Dermis microvascular lymphatic vessel endothelial cell (primary cell): ENCODE results near the gene DNER. TPM values are rescaled to one million over a fixed set of nuclear protein-coding genes. Genes with fewer than 3 reads are reported as not detected.
"Not testable (repeated sequence)": the region's sequence is repeated elsewhere in the genome, so short reads cannot be mapped to it uniquely, and the experiment has no call there.

ENCODE experiments used
- DNase-seq, 2 donors: peaks; one replicate each; pipeline versions ENCODE4 v3.0.0 to v3.0.0-alpha.2; 2010; ENCODE audit warnings: low read depth in 2 of 2
- total RNA-seq: library from RNA; depleted of rRNA; stranded (reverse); fragments of >200 nt; gene quantifications from 2 replicates; pipeline ENCODE4 v1.2.1, GENCODE V29; 2014

Gene DNER
- total RNA-seq, 1 donor from 2014 or later = under 0.01 TPM

DNA sequence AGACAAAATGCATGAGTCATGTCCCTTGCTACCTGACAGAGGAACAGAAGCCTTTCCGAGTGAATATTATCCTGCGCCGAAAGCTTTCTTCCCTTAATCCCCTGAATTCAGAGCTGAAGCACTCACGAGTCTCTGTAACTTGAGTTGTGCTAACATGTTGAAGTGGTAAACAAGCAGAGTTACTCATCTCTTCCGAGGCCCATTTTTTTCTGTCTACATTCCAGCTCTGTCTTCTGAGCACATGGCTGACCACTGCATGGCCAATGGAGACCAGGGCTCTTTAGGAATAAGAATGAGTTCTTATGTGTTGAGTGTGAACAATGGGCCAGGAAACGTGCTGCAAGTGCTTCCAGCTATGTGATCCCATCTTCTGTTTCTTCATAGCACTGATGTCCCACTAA lies 370.2 kb downstream of the DNER start:
- no peak for DNase-seq

DNA sequence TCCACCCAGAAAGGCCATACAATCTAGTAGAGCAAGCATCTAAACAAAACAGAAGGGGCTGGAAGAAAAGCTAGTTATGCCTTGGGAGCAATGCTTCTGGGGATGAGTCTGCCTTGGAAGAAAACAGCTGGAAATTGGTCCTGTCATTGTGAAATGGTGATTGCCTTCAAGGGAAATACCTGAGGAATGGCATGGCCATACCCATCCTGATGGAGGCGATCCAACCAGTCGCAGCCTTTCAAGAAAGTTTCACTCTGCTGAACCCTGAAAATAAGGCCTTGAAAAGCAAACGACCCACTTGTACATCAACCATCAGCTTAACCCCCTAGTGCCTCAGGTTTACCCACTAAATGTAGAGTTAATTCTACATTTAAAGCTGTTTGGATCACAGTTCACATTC lies 370.7 kb downstream of the DNER start:
- no peak for DNase-seq

DNA sequence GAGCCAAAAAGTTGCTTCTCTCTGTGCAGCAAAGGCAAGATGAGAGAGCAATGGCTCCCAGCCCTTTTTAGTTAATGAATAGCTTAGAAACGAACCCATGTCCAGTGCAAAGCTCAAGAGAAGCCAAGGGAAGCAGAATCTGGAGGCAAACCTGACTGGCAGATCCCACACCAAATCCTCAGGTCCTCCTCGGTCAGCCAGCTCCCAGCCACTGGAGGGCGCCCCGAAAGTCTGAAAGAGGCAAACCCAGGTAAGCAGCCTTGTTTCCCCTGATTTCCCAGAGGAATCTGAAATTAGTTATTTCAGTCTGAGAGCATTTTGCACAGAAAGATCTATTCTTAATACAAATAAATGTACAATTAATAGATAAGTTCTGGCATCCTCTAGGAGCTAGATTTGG lies 372.0 kb downstream of the DNER start:
- peak in 1 of 2 donors; percentile 30 for DNase-seq

DNA sequence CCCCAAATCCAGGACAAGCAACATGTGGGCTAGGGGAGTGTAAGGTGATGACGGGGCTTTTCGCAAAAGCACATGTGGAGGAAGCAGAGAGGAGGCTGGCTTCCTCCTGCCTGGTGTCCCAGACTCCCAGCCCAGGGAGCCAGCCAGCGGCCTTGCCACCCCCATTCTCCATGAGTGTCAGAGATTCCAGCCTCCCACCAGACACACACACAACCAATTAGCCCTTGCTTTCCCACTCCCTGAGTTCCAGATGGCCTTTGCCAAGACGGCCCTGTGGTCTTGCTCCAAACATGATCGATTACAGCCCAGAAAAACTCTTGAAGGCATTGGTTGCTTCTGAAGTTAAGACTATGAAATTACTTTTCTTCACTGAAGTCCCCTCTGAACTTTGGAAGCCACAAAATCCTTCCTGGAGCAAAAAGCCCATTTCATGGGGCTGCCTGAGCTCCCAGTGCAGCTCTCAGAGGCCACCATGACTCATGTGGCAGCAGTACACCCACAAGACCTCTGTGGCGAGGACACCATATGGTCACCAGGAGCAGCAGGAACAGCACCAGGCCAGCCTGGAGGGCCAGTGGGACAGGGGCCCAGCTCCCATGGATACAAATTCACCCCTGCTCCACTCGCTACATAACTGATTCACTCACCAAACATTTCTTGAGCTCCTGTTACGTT lies 374.1 kb downstream of the DNER start:
- no peak for DNase-seq

DNA sequence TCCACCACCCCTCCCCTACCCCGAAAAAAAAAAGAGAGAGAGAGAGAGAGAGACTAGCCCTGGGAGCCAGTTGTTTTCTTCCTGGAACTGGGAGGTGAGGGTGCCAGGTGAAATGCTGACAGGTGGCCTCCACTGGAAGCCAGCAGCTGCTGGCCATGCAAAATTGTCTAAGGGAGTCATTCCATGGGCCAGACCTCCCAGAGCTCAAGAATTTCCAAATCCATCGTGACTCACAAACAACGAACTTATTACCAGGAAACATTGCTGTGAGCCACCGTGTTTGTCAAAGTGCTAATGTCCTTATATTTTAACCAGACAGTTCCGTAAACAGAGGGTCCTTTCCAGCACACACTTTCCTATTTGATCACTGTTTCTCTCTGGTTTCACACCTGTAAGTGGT lies 374.7 kb downstream of the DNER start:
- no peak for DNase-seq

DNA sequence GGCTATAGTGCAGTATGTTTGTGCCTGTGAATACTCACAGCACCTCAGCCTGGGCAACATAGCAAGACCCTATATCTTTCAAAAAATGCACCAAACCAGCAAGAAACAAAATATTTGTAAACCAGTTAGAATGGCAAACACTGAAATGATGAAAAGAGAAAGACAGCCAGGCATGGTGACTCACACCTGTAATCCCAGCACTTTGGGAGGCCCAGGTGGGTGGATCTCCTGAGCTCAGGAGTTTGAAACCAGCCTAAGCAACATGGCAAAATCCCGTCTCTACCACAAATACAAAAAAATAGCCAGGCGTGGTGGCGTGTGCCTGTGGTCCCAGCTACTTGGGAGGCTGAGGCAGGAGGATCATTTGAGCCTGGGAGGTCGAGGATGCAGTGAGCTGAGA lies 375.2 kb downstream of the DNER start:
- DNase-seq = not testable (repeated sequence)

DNA sequence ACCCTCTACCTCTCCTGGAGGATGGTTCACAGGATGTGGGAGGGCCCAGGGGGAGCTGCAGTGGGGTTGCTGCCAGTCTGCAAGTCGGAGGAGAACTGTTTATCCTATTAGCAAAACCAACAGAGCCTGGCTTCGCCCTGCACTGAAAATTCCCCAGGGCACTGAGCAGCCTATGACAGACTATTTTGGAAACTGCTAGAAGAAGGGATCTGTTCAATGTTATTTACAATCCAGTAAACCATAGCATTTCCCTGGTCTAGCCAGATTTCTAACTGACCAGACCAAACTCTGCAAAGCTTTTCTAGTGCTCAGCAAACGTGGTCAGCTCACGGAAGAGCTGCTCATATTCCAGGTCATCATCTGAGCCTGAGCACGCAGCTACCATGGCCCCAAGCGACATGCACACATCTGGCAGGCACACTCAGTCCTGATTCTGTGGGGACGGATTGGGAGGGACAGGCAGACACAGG lies 378.4 kb downstream of the DNER start:
- no peak for DNase-seq

DNA sequence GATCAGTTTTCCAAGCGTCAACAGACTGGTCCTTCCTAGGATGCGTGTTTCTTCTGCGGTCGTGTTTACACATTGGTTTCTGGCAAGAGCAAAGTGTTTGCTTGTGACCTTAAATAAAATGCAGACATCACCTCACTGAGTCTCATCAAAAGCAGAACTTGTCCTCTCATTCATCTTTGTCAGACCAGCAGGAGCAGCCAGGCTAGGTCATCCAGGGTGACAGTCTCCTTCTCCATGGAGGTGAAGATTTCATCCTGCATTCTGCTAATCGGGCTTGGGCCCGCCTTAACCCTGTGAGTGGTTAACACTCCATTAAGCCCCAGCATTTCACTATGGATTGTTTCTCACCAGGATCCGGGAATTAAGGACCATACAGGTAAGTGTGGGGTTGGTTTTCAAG lies 379.0 kb downstream of the DNER start:
- DNase-seq = no peak

DNA sequence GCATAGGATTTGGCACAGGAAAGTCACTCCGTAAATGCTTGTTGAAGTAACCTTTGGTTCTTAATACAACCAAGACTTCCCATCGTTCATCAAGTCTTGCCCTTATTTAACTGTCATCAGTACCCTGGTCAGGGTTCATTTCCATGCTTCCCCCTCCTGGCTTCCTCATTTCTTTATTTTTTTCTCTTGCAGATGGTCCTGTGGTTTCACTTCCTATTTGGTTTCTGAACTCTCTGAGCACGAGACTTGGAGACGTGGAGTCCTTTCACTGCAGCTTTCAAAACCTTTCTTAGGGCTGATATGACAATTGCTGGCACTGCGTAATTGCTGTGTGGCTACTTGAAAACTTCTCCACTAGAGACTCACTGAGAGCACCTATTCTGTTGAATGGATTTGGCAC lies 383.4 kb downstream of the DNER start:
- no peak for DNase-seq

DNA sequence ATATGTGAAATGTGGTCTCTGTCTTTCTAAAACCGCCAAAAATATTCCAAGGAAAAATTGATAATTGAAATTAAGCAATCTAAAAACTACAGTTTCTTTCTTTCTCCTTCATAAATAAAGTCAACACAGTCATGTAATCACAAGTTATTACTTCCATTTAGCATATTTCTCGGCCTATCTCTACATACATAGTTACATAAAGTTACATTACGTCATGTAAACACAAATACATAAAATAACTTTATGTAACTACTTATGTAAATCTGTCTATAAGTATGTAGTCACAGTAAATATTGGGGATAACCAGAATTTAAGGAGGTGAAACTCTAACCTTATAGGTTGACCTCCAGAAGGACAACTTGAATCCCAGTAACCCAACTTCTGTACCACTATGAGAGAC lies 394.8 kb downstream of the DNER start:
- no peak for DNase-seq

DNA sequence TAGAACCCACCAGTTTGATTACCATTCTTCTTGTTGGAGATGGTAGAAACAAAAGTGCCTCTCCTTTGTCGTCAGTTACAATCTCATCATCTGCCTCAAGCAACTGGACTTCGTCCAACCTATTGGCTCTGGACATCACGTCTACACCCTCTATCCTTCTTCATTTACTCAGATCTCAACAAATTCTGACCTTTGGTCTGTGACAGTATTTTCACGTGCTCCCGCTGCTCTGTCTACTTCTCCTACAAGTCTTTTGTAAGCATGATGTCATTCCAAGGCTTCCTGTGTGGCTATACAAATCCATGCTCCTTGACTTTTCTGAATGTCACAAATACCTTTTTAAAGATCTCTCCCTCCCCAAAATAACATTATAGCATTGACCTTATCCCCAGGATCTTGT lies 400.2 kb downstream of the DNER start:
- DNase-seq = peak in 1 of 2 donors; percentile 6

DNA sequence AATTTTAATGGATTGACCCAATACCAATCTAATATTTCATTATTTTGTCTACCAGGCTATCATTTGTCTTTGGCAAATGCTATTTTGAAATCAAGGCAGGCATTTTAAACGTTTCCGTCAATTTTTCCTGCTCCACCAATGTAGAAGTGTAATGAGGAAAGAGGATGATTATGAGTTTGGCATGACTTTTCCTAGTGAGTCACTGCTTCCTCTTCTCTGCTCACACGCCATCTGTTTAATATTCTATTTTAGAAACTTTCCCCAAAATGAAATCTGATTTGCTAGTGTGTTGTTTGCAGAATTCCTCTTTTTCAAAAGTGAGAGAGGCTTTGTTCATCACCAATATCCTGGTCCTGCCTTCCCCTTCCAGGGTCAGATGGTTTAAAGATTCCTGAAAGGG lies 400.8 kb downstream of the DNER start:
- DNase-seq = peak; percentile 66 to 89

Other genes with a start within 250 kb of the DNER start
- 212 and 240 TPM in 2 replicates for gene TRIP12, start 207.5 kb upstream of the DNER start, total RNA-seq
- gene FBXO36, start 207.9 kb upstream of the DNER start, total RNA-seq = 1.0 and 1.2 TPM in 2 replicates